ENCODE data around the gene MT1H.
"Not testable (repeated sequence)": the region's sequence is repeated elsewhere in the genome, so short reads cannot be mapped to it uniquely, and the experiment has no call there.

The MT1H gene

DNA sequence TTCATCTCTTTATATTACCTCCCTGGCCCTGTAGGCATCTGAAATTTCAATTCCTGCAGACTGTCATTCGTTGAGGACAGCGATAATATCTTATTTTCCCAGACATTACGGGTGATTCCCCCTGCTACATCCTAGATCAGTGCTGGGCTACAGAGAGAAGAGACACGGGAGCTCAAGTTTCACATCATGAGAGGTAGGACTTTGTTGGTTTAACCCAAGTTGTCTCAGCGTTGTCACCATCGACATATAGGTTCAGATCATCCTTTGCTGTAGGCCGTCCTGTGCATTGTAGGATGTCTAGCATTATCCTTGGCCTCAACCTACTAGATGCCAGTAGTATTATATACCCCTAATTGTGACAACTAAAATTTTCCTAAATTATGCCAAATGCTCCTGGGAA lies 31.9 kb downstream of the MT1H start:
- H3K27me3 Mint-ChIP-seq (ENCODE audit: low read depth) = no peaks in the 10 kb centered on the region
- peaks cover 5% of the 10 kb centered on the region for H3K4me1 Mint-ChIP-seq (ENCODE audit: low read depth)
- H3K27ac Mint-ChIP-seq = no peak overlapping the region
- H3K9me3 Mint-ChIP-seq = no peaks in the 10 kb centered on the region
- H3K4me3 Mint-ChIP-seq = no peak overlapping the region
- H3K36me3 Mint-ChIP-seq (ENCODE audit: low read depth) = no peaks in the 10 kb centered on the region

GRCh38 chr16:56702836-56703235 lies 33.2 kb downstream of the MT1H start:
- Mint-ChIP-seq H3K27ac (no peak overlapping the region), H3K4me3 (no peak overlapping the region), H3K9me3 (no peaks in the 10 kb centered on the region), H3K4me1 (ENCODE audit: low read depth) (peaks cover 7% of the 10 kb centered on the region), H3K36me3 (ENCODE audit: low read depth) (no peaks in the 10 kb centered on the region), H3K27me3 (ENCODE audit: low read depth) (no peaks in the 10 kb centered on the region)

GRCh38 chr16:56708525-56709442 lies 39.2 kb downstream of the MT1H start:
- peaks cover 19% of the 10 kb centered on the region for H3K4me1 Mint-ChIP-seq (ENCODE audit: low read depth)
- no peaks in the 10 kb centered on the region for H3K9me3 Mint-ChIP-seq
- peak overlapping the region; percentile 74 for H3K4me3 Mint-ChIP-seq
- peak overlapping the region; percentile 81 for H3K27ac Mint-ChIP-seq
- peaks cover 4% of the 10 kb centered on the region for H3K36me3 Mint-ChIP-seq (ENCODE audit: low read depth)
- H3K27me3 Mint-ChIP-seq (ENCODE audit: low read depth) = no peaks in the 10 kb centered on the region

DNA sequence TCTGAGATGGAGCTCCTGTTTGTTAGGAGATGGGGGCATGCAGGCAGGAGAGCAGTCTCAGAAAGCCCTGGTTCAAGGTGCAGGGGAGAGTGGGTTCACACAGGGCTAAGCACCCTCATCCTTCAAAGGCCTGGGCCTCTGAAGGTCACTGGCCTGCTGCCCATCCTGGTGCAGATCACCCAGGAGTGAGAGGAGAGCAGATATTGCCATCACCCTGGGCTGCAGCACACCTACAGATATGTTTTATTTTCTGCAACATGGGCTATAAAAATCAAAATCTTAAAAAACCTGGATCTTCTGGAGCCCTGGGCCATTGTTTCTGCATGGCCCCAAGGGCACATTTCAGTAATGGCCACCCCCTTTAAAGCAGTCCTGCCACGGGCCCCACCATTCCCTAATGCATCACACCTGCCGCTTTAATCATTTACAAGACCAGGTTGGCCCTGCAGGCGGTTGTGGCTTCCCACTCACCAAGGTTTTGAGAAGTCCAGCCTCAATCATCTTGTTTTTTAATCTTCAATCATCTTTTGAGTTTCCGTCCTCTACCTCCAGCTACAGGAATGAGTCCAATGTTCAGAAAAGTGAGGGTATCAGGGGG lies 39.9 kb downstream of the MT1H start:
- no peaks in the 10 kb centered on the region for H3K27me3 Mint-ChIP-seq (ENCODE audit: low read depth)
- peaks cover 4% of the 10 kb centered on the region for H3K36me3 Mint-ChIP-seq (ENCODE audit: low read depth)
- H3K4me3 Mint-ChIP-seq = peak overlapping the region; percentile 74
- H3K4me1 Mint-ChIP-seq (ENCODE audit: low read depth) = peaks cover 19% of the 10 kb centered on the region
- no peaks in the 10 kb centered on the region for H3K9me3 Mint-ChIP-seq
- H3K27ac Mint-ChIP-seq = peak overlapping the region; percentile 81

- Mint-ChIP-seq H3K9me3 (no peaks in the 10 kb centered on the region), H3K27ac (no peak overlapping the region), H3K27me3 (ENCODE audit: low read depth) (no peaks in the 10 kb centered on the region), H3K4me3 (no peak overlapping the region), H3K4me1 (ENCODE audit: low read depth) (peaks cover 19% of the 10 kb centered on the region), H3K36me3 (ENCODE audit: low read depth) (peaks cover 4% of the 10 kb centered on the region)
Measured at GRCh38 chr16:56710181-56710737, 40.6 kb downstream of the MT1H start.

GRCh38 chr16:56711862-56712261 lies 42.2 kb downstream of the MT1H start:
- H3K9me3 Mint-ChIP-seq = no peaks in the 10 kb centered on the region
- no peak overlapping the region for H3K27ac Mint-ChIP-seq
- peaks cover 18% of the 10 kb centered on the region for H3K4me1 Mint-ChIP-seq (ENCODE audit: low read depth)
- H3K4me3 Mint-ChIP-seq = no peak overlapping the region
- peaks cover 4% of the 10 kb centered on the region for H3K36me3 Mint-ChIP-seq (ENCODE audit: low read depth)
- no peaks in the 10 kb centered on the region for H3K27me3 Mint-ChIP-seq (ENCODE audit: low read depth)

DNA sequence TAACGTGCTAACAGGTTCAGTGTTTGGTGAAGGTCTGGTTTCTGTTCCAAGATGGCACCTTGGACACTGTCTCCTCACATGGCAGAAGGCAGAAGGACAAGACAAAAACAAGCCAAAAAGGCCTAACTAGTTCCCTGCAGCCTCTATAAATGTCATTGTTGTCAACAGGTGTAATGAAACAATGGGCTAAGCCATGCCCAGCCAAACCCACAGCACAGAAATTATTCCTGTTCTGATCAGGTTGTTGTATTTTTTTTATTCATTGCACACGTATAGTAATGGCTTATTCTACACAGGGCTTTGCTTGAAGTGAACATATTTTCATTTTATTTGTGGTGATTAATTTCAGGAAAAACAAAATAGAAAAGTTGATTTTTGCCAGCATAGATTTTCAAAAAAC lies 44.2 kb downstream of the MT1H start:
- Mint-ChIP-seq H3K4me3 (no peak overlapping the region), H3K4me1 (ENCODE audit: low read depth) (peaks cover 10% of the 10 kb centered on the region), H3K27ac (no peak overlapping the region), H3K27me3 (ENCODE audit: low read depth) (no peaks in the 10 kb centered on the region), H3K9me3 (no peaks in the 10 kb centered on the region), H3K36me3 (ENCODE audit: low read depth) (peaks cover 4% of the 10 kb centered on the region)

DNA sequence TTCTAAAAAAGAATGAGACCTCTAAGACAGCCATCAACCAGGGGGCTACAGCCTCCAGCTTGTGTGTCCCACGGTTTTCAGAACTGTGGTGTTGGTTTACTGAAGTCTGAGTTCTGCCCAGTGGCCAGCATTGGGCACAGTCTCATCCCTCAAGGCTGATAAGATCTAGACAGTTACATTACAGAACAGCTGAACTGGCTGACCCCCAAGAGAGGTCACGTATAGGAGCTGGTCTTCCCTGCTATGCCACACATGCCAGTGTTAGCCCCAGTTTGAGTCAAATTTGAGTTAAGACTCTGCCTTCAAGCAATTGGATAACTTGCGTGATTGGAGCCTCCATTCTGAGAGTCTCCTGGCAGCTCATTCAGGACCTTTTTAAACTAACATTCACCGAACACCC lies 45.5 kb downstream of the MT1H start:
- no peaks in the 10 kb centered on the region for H3K9me3 Mint-ChIP-seq
- no peak overlapping the region for H3K4me3 Mint-ChIP-seq
- peaks cover 5% of the 10 kb centered on the region for H3K4me1 Mint-ChIP-seq (ENCODE audit: low read depth)
- H3K36me3 Mint-ChIP-seq (ENCODE audit: low read depth) = no peaks in the 10 kb centered on the region
- H3K27ac Mint-ChIP-seq = no peak overlapping the region
- H3K27me3 Mint-ChIP-seq (ENCODE audit: low read depth) = peaks cover under 1% of the 10 kb centered on the region

DNA sequence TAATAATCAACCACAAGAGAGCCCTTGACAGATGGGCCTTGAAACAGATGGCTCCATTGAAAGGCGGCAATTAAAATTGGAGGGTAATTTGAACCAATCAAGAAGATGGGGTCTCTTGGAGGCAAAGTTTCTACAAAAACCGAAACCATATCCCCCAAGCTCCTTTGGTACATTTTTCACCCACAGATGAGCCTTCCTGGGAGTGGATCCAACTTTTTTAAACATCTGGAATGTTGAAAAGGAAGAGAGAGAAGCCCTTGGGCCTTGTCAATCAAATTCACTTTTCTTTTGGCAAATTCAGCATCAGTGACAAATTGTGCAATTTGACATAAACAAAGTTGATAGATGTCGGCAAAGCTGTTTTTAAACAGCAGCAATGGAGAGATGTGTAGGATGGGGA lies 47.1 kb downstream of the MT1H start:
- Mint-ChIP-seq H3K4me1 (ENCODE audit: low read depth) (no peaks in the 10 kb centered on the region), H3K27ac (no peak overlapping the region), H3K36me3 (ENCODE audit: low read depth) (no peaks in the 10 kb centered on the region), H3K27me3 (ENCODE audit: low read depth) (peaks cover 8% of the 10 kb centered on the region), H3K9me3 (no peaks in the 10 kb centered on the region), H3K4me3 (no peak overlapping the region)

GRCh38 chr16:56717532-56717931 lies 47.9 kb downstream of the MT1H start:
- not testable (repeated sequence) for H3K9me3 Mint-ChIP-seq; H3K27ac Mint-ChIP-seq; H3K4me1 Mint-ChIP-seq (ENCODE audit: low read depth); H3K36me3 Mint-ChIP-seq (ENCODE audit: low read depth); H3K4me3 Mint-ChIP-seq
- H3K27me3 Mint-ChIP-seq (ENCODE audit: low read depth) = peaks cover 13% of the 10 kb centered on the region
